ENCODE data around the gene CCDC6.
"Not testable (repeated sequence)": the region's sequence is repeated elsewhere in the genome, so short reads cannot be mapped to it uniquely, and the experiment has no call there.

Gene CCDC6

GRCh38 chr10:59878289-59878688 lies 28.1 kb downstream of the CCDC6 start:
- DNase-seq (ENCODE audit: low read depth): no peak
- TF ChIP-seq CTCF (IDR thresholded peaks at IDR 0.05; ENCODE audit: low read depth, low read length, missing control alignments): no peak
- in situ Hi-C loops (cut with HindIII; ENCODE audit: low sequenced_read_pairs): no loop called here
- no peak overlapping the region for H3K4me3 ChIP-seq (ENCODE audit: low read depth, low read length)

GRCh38 chr10:59877191-59877671 lies 29.1 kb downstream of the CCDC6 start:
- no peak overlapping the region for H3K4me3 ChIP-seq (ENCODE audit: low read depth, low read length)
- in situ Hi-C loops (cut with HindIII; ENCODE audit: low sequenced_read_pairs): no loop called here
- DNase-seq (ENCODE audit: low read depth): no peak
- TF ChIP-seq CTCF (IDR thresholded peaks at IDR 0.05; ENCODE audit: low read depth, low read length, missing control alignments): no peak

- DNase-seq (ENCODE audit: low read depth): no peak
Observed at GRCh38 chr10:59876695-59877094, 29.7 kb downstream of the CCDC6 start.

GRCh38 chr10:59876208-59876607 lies 30.1 kb downstream of the CCDC6 start:
- H3K4me3 ChIP-seq (ENCODE audit: low read depth, low read length); in situ Hi-C loops (cut with HindIII; ENCODE audit: low sequenced_read_pairs); DNase-seq (ENCODE audit: low read depth): not testable (repeated sequence)

More at GRCh38 chr10:59876695-59877094, 29.7 kb downstream of the CCDC6 start:
- TF ChIP-seq CTCF (IDR thresholded peaks at IDR 0.05; ENCODE audit: low read depth, low read length, missing control alignments): no peak
- no peak overlapping the region for H3K4me3 ChIP-seq (ENCODE audit: low read depth, low read length)
- in situ Hi-C loops (cut with HindIII; ENCODE audit: low sequenced_read_pairs): no loop called here

- no peak overlapping the region for H3K4me3 ChIP-seq (ENCODE audit: low read depth, low read length)
- no peak for TF ChIP-seq CTCF (IDR thresholded peaks at IDR 0.05; ENCODE audit: low read depth, low read length, missing control alignments)
- DNase-seq (ENCODE audit: low read depth): no peak
- in situ Hi-C loops (cut with HindIII; ENCODE audit: low sequenced_read_pairs): no loop called here
Observed at GRCh38 chr10:59873896-59874295, 32.5 kb downstream of the CCDC6 start.

- no peak for TF ChIP-seq CTCF (IDR thresholded peaks at IDR 0.05; ENCODE audit: low read depth, low read length, missing control alignments)
- peak; percentile 71 for DNase-seq (ENCODE audit: low read depth)
- no peak overlapping the region for H3K4me3 ChIP-seq (ENCODE audit: low read depth, low read length)
- in situ Hi-C loops (cut with HindIII; ENCODE audit: low sequenced_read_pairs): no loop called here
Observed at GRCh38 chr10:59872892-59873463, 33.4 kb downstream of the CCDC6 start.

GRCh38 chr10:59870152-59870551 lies 36.2 kb downstream of the CCDC6 start:
- TF ChIP-seq CTCF (IDR thresholded peaks at IDR 0.05; ENCODE audit: low read depth, low read length, missing control alignments): no peak
- in situ Hi-C loops (cut with HindIII; ENCODE audit: low sequenced_read_pairs): no loop called here
- no peak for DNase-seq (ENCODE audit: low read depth)
- no peak overlapping the region for H3K4me3 ChIP-seq (ENCODE audit: low read depth, low read length)
